ENCODE measurements around the gene SLC8B1.

The SLC8B1 gene

DNA sequence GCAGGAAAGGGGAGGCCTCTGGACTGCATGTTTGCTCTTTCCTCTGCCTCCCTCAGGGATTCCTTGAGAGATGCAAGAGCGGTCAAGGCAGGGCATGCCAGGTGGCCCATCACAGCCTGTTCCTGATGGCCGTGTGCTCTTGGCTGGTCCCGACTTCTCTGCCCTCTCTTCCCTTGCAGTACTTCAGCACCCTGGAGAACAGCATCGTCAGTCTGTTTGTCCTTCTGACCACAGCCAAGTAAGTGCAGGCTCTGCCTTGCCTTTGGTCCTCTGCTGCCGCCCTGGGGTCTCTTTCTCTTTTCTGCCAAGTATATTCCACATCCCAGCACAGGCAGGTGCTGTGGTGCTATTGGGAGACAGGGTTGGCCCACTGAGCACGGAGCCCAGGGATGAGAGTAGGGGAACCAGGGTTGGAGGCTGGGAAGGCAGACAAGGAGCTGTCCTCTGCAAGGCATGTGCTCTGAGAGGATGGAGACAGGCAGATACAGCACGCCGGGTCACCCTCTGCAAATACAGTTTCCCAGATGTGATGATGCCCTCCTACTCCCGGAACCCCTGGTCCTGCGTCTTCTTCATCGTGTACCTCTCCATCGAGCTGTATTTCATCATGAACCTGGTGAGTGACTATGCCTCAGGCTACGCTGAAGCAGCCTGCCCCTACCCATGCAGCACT lies 61.7 kb downstream of the SLC8B1 start:
- Histone ChIP-seq H2BK12ac (ENCODE audit: low read length) (no peak overlapping the region), H3K9me3 (ENCODE audit: insufficient read depth, low read depth, low read length) (no peaks in the 10 kb centered on the region), H4K12ac (ENCODE audit: low read depth, low read length) (no peak overlapping the region), H3K18ac (ENCODE audit: low read length) (no peak overlapping the region), H4K91ac (ENCODE audit: low read depth, low read length) (no peak overlapping the region), H3K27me3 (ENCODE audit: insufficient read depth, low read length) (no peaks in the 10 kb centered on the region), H4K8ac (ENCODE audit: low read depth, low read length) (no peak overlapping the region), H3K4me1 (ENCODE audit: control insufficient read depth in 1 of 2, insufficient read depth in 2 of 2, low read length in 2 of 2) (peaks cover 12 to 14% of the 10 kb centered on the region in 2 experiments), H3K9ac (ENCODE audit: low read length) (no peak overlapping the region), H3K27ac (ENCODE audit: low read depth, low read length) (no peak overlapping the region), H3K36me3 (ENCODE audit: control insufficient read depth in 1 of 2, insufficient read depth in 2 of 2, low read length in 2 of 2) (peaks cover 17 to 27% of the 10 kb centered on the region in 2 experiments), H3K79me2 (ENCODE audit: control insufficient read depth, insufficient read depth, low read length, poor library complexity) (peaks cover 2% of the 10 kb centered on the region), H3K79me1 (ENCODE audit: low read length) (peaks cover 7% of the 10 kb centered on the region), H2BK5ac (ENCODE audit: low read depth, low read length, poor library complexity) (no peak overlapping the region), H3K4ac (ENCODE audit: low read depth, low read length) (no peak overlapping the region), H2BK120ac (ENCODE audit: insufficient read depth, low read length, poor library complexity) (no peak overlapping the region), H2AK5ac (ENCODE audit: low read length) (no peak overlapping the region), H3K23ac (ENCODE audit: low read length) (no peak overlapping the region), H3K4me2 (ENCODE audit: low read length) (no peak overlapping the region), H3K14ac (ENCODE audit: low read length) (no peak overlapping the region), H3K4me3 (ENCODE audit: low read depth, low read length) (no peak overlapping the region), H2AFZ (ENCODE audit: insufficient read depth, low read length, poor library complexity) (no peak overlapping the region)
- no CpG with 5 or more reads among the region's 13 CpGs for WGBS (ENCODE audit: extremely low coverage, insufficient coverage, insufficient read length)
- DNase-seq, result no peak

DNA sequence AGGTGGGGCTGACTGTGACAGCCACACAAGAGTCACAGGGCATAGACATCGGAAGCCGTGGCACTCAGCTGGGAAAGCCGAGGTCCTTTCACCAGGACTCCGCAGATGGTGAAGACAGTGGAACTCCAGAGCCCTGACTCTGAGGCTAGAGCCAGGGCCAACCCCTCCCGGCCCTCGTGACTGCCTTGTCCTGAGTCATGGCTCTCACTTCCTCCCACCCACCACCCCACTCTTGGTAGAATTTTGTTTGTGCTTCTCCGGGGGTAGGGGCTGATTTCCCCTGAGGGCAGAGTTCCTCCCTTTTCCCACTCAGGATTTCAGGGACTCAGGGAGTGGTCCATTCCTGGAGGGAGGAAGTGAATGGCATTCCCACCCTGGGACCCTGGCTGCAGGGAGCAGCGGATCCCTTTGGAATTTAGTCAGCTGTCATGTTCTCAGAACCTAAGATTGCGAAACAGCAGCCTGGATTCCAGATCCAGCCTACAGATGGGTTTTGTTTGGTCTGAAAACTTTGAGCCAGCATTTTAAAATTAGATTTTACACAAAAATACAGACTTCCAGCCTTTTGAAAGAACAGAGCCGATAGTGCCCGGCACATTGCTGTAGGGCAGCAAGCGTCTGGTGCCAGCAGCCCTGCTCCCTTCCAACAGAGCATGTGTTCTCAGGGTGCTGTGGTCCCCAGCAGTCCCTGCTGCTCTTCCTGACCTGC lies 62.9 kb downstream of the SLC8B1 start:
- Histone ChIP-seq H3K14ac (ENCODE audit: low read length) (peak overlapping the region; percentile 81), H3K18ac (ENCODE audit: low read length) (peak overlapping the region; percentile 69), H4K12ac (ENCODE audit: low read depth, low read length) (no peak overlapping the region), H3K4me1 (ENCODE audit: control insufficient read depth in 1 of 2, insufficient read depth in 2 of 2, low read length in 2 of 2) (peaks cover 12 to 14% of the 10 kb centered on the region in 2 experiments), H2BK5ac (ENCODE audit: low read depth, low read length, poor library complexity) (peak overlapping the region; percentile 76), H3K4me3 (ENCODE audit: low read depth, low read length) (no peak overlapping the region), H3K36me3 (ENCODE audit: control insufficient read depth in 1 of 2, insufficient read depth in 2 of 2, low read length in 2 of 2) (peaks cover 16 to 28% of the 10 kb centered on the region in 2 experiments), H3K9me3 (ENCODE audit: insufficient read depth, low read depth, low read length) (no peaks in the 10 kb centered on the region), H3K9ac (ENCODE audit: low read length) (peak overlapping the region; percentile 1), H4K91ac (ENCODE audit: low read depth, low read length) (peak overlapping the region; percentile 75), H2AK5ac (ENCODE audit: low read length) (peak overlapping the region; percentile 49), H2BK12ac (ENCODE audit: low read length) (peak overlapping the region; percentile 72), H2AFZ (ENCODE audit: insufficient read depth, low read length, poor library complexity) (peak overlapping the region; percentile 58), H4K8ac (ENCODE audit: low read depth, low read length) (peak overlapping the region; percentile 63), H3K79me1 (ENCODE audit: low read length) (peaks cover 7% of the 10 kb centered on the region), H2BK120ac (ENCODE audit: insufficient read depth, low read length, poor library complexity) (peak overlapping the region; percentile 76), H3K27me3 (ENCODE audit: insufficient read depth, low read length) (no peaks in the 10 kb centered on the region), H3K4ac (ENCODE audit: low read depth, low read length) (peak overlapping the region; percentile 4), H3K4me2 (ENCODE audit: low read length) (peak overlapping the region; percentile 26), H3K79me2 (ENCODE audit: control insufficient read depth, insufficient read depth, low read length, poor library complexity) (peaks cover 2% of the 10 kb centered on the region), H3K27ac (ENCODE audit: low read depth, low read length) (peak overlapping the region; percentile 72), H3K23ac (ENCODE audit: low read length) (no peak overlapping the region)
- no CpG with 5 or more reads among the region's 12 CpGs for WGBS (ENCODE audit: extremely low coverage, insufficient coverage, insufficient read length)
- DNase-seq, result peak; percentile 29 to 52

DNA sequence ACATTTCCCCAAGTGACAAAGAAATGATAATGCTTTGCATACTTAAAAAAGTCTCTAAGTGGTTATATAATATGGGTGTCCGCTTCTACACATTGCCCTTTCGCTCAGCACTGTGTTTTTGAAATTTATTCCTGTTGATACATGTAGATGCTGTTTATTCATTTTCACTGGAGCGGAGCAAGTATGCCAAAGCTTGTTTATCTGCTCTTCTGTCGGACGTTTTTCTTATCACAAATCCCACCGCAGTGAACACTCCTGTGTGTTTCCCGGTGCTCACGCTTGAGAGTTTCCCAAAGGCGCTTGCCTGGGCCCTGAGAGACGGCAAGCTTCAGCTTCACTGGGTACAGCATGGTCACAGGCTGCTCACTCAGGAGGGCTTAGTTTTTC lies 63.5 kb downstream of the SLC8B1 start:
- peak overlapping the region; percentile 76 for H2BK5ac ChIP-seq (ENCODE audit: low read depth, low read length, poor library complexity)
- peak overlapping the region; percentile 81 for H3K14ac ChIP-seq (ENCODE audit: low read length)
- no peaks in the 10 kb centered on the region for H3K27me3 ChIP-seq (ENCODE audit: insufficient read depth, low read length)
- peaks cover 11 to 26% of the 10 kb centered on the region in 2 experiments for H3K36me3 ChIP-seq (ENCODE audit: control insufficient read depth in 1 of 2, insufficient read depth in 2 of 2, low read length in 2 of 2)
- no peaks in the 10 kb centered on the region for H3K9me3 ChIP-seq (ENCODE audit: insufficient read depth, low read depth, low read length)
- H4K12ac ChIP-seq (ENCODE audit: low read depth, low read length), result no peak overlapping the region
- peak overlapping the region; percentile 4 for H3K4ac ChIP-seq (ENCODE audit: low read depth, low read length)
- H3K79me2 ChIP-seq (ENCODE audit: control insufficient read depth, insufficient read depth, low read length, poor library complexity), result peaks cover 2% of the 10 kb centered on the region
- peak overlapping the region; percentile 72 for H3K27ac ChIP-seq (ENCODE audit: low read depth, low read length)
- H4K91ac ChIP-seq (ENCODE audit: low read depth, low read length), result peak overlapping the region; percentile 75
- peaks cover 7% of the 10 kb centered on the region for H3K79me1 ChIP-seq (ENCODE audit: low read length)
- H3K4me3 ChIP-seq (ENCODE audit: low read depth, low read length), result no peak overlapping the region
- H3K9ac ChIP-seq (ENCODE audit: low read length), result peak overlapping the region; percentile 1
- H3K18ac ChIP-seq (ENCODE audit: low read length), result peak overlapping the region; percentile 69
- DNase-seq, result no peak
- H3K4me2 ChIP-seq (ENCODE audit: low read length), result peak overlapping the region; percentile 26
- peak overlapping the region; percentile 49 for H2AK5ac ChIP-seq (ENCODE audit: low read length)
- peak overlapping the region; percentile 76 for H2BK120ac ChIP-seq (ENCODE audit: insufficient read depth, low read length, poor library complexity)
- H3K4me1 ChIP-seq (ENCODE audit: control insufficient read depth in 1 of 2, insufficient read depth in 2 of 2, low read length in 2 of 2), result peaks cover 17 to 18% of the 10 kb centered on the region in 2 experiments
- peak overlapping the region; percentile 58 for H2AFZ ChIP-seq (ENCODE audit: insufficient read depth, low read length, poor library complexity)
- peak overlapping the region; percentile 63 for H4K8ac ChIP-seq (ENCODE audit: low read depth, low read length)
- H3K23ac ChIP-seq (ENCODE audit: low read length), result no peak overlapping the region
- no CpG with 5 or more reads among the region's 10 CpGs for WGBS (ENCODE audit: extremely low coverage, insufficient coverage, insufficient read length)
- peak overlapping the region; percentile 72 for H2BK12ac ChIP-seq (ENCODE audit: low read length)

DNA sequence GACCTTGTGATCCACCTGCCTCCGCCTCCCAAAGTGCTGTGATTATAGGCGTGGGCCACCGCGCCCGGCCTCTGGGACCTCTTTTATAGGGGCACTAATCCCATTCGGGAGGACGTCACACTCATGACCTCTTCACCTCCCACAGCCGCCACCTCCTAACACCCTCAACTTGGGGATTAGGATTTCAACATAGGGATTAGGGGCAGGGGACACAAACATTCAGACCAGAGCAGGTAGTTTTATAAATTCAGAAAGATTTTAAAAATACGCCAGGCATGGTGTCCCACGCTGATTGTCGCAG lies 64.2 kb downstream of the SLC8B1 start:
- H3K18ac ChIP-seq (ENCODE audit: low read length), result no peak overlapping the region
- H3K4me2 ChIP-seq (ENCODE audit: low read length), result no peak overlapping the region
- H3K36me3 ChIP-seq (ENCODE audit: control insufficient read depth in 1 of 2, insufficient read depth in 2 of 2, low read length in 2 of 2), result peaks cover 15 to 31% of the 10 kb centered on the region in 2 experiments
- no peak overlapping the region for H3K4me3 ChIP-seq (ENCODE audit: low read depth, low read length)
- H3K9me3 ChIP-seq (ENCODE audit: insufficient read depth, low read depth, low read length), result no peaks in the 10 kb centered on the region
- no peak overlapping the region for H2BK5ac ChIP-seq (ENCODE audit: low read depth, low read length, poor library complexity)
- no peak overlapping the region for H3K14ac ChIP-seq (ENCODE audit: low read length)
- H2BK12ac ChIP-seq (ENCODE audit: low read length), result no peak overlapping the region
- peaks cover 15 to 17% of the 10 kb centered on the region in 2 experiments for H3K4me1 ChIP-seq (ENCODE audit: control insufficient read depth in 1 of 2, insufficient read depth in 2 of 2, low read length in 2 of 2)
- peaks cover 2% of the 10 kb centered on the region for H3K79me2 ChIP-seq (ENCODE audit: control insufficient read depth, insufficient read depth, low read length, poor library complexity)
- no peak overlapping the region for H4K8ac ChIP-seq (ENCODE audit: low read depth, low read length)
- H4K12ac ChIP-seq (ENCODE audit: low read depth, low read length), result no peak overlapping the region
- DNase-seq, result no peak
- no peak overlapping the region for H3K4ac ChIP-seq (ENCODE audit: low read depth, low read length)
- H2AK5ac ChIP-seq (ENCODE audit: low read length), result no peak overlapping the region
- no peak overlapping the region for H3K27ac ChIP-seq (ENCODE audit: low read depth, low read length)
- peaks cover 7% of the 10 kb centered on the region for H3K79me1 ChIP-seq (ENCODE audit: low read length)
- no CpG with 5 or more reads among the region's 11 CpGs for WGBS (ENCODE audit: extremely low coverage, insufficient coverage, insufficient read length)
- no peak overlapping the region for H2AFZ ChIP-seq (ENCODE audit: insufficient read depth, low read length, poor library complexity)
- H3K9ac ChIP-seq (ENCODE audit: low read length), result no peak overlapping the region
- no peaks in the 10 kb centered on the region for H3K27me3 ChIP-seq (ENCODE audit: insufficient read depth, low read length)
- no peak overlapping the region for H4K91ac ChIP-seq (ENCODE audit: low read depth, low read length)
- no peak overlapping the region for H3K23ac ChIP-seq (ENCODE audit: low read length)
- no peak overlapping the region for H2BK120ac ChIP-seq (ENCODE audit: insufficient read depth, low read length, poor library complexity)

Measured in trophoblast cell (in vitro differentiated cells and primary cell).